HG03095 (cell line): ENCODE measurements around the gene APOC3.

Experiments used
- ATAC-seq: cut with Tn5 transposase; IDR thresholded peaks from one replicate; pipeline ENCODE4 v1.9.1; 2021; ENCODE audit warnings: moderate library complexity; ENCODE audit not compliant: unreplicated experiment

Gene APOC3

DNA sequence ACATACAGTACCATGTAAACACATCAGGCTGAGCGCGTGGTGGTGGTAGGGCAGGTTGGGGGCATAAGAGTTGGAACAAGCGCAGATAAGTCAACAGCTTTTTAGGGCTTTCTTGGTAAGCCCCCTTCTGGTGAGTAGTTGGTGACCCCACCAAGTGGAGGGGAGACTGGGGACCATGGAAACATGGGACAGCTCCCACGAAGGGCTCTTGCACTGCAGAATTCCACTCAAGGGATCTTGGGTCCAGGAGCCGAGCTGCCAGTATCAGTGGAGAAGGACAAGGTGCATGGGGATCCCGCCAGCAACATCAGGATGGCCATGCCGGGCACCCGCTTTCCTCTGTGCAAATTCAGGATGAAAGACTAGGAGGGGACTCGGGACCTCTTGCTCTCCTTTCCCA lies 14.0 kb downstream of the APOC3 start:
- ATAC-seq: no peak

GRCh38 chr11:116844722-116845121 lies 15.0 kb downstream of the APOC3 start:
- ATAC-seq: no peak

DNA sequence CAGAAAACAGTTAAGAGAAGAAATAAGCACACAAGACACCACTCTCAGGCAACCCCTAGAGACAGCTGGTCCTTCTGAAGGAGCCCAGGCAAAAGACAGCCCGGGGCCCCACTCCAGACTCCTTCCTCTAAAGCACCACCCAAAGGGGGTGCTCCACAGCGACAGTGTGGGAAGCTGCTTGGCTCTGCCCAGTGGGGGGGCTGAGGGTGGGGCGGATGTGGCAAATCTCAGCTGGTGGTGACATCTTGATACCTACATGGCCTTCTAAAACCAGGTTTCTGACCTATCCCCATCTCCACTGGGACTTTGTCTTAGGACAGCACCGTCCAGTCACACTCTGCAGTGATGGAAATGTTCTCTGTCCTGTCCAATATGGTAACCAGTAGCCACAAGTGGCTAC lies 17.9 kb downstream of the APOC3 start:
- no peak for ATAC-seq

GRCh38 chr11:116849060-116849459 lies 19.4 kb downstream of the APOC3 start:
- ATAC-seq: no peak

GRCh38 chr11:116849486-116849885 lies 19.8 kb downstream of the APOC3 start:
- ATAC-seq: no peak

DNA sequence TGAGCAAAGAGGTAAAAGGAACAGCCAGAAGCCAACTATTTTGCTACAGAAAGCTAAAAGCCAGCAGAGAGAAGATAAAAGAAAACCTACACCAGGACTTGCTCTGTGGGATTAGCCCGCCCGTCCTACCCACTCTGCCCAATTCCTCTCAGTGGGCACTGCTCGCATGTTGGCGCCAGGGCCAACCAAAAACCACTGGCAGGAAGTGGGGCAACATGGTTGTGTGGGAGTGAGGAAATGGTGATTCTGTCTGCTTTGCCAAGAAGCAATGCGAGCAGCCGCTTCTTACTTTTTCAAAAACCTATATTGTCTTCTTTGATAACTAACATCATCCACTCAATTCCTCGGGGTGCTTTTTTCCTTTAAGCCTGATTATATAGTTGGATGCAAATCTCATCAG lies 21.9 kb downstream of the APOC3 start:
- no peak for ATAC-seq

- ATAC-seq: no peak
Measured at GRCh38 chr11:116852261-116853031, 22.7 kb downstream of the APOC3 start.

DNA sequence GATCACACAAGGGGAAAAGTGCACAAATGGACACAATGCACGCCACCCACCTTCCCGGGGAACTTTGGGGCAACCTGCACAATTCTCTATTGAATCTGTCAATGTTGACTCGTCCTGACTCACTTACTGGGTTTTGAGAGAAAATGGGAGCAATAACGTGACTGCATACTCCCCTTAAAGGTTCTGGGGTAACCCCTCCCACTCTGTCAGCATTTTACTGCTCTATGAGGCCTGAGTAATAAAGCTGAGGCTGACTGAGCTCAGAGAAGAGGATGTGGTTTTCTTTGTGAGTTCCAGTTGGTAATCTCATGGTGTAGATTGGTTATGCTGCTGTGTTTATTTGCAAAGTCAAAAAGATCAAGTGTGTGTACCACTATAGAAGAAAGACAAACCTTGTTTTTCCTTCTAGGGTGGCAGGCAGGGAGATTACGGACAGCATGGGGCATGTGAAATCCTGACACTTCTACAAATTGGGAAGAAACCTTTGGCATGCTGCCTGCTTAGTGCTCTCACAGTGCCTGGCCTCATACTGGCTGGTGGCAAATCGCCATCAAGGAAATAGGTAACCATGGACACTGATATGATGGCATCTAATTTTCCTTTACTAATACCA lies 23.9 kb downstream of the APOC3 start:
- peak; percentile 95 for ATAC-seq

DNA sequence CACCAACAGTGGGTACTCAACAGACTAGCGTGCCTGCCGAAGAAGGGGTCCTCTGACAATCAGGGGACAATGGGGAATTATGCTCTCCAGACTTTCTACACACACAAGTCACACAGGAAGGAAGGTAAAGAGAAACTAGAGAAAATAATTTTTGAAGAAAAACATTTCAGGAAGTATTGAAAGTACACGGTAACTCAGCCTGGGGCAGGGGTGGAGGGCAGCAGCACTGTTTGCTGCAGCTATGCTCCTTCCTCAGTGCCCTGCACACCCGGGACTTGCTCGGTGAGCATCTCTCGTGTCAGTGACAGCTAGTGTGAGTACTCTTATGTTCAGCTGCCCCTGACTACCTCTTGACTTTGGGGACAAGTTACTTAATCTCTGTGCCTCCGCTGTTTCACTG lies 25.7 kb downstream of the APOC3 start:
- ATAC-seq: no peak

- ATAC-seq: no peak
Measured at GRCh38 chr11:116856423-116856822, 26.7 kb downstream of the APOC3 start.

- ATAC-seq: no peak
Measured at GRCh38 chr11:116857316-116857715, 27.6 kb downstream of the APOC3 start.

DNA sequence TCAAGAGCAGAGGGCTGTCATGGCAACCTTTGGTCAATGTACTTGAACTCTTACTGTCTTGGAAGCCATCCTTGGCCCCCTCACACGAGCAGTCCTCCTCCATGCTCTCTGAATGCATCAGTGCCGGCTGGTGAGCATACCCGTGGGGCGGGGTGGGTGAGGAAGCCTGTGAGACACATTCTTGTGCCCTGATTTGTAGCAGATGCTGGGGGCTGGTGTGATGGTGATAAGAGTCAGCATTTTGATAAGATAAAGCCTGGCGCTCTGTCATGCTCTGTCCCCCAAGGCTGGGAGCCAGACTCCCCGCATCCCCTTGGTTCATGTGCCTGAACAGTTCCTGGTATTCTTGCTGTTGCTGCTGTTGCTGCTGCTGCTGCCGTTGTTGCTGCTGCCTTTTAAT lies 28.2 kb downstream of the APOC3 start:
- ATAC-seq: no peak

DNA sequence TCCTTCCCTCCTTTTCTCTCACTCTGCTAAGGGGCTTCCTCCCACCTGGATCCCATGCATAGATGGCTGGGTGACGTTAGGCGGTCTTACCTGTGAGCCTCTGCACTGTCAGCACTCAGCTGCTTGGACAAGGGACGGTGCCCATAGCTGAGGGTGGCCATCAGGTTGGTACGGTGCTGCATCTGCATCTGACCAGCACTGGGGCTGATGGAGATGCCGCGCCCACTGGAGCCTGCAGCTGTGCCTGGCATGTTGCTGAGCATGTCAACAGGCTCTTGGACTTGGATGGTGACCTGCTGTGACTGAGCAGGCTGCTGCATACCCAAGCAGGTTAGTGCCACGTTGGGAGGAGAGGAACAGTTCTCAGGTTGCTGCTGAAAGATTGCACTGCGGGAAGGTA lies 29.5 kb downstream of the APOC3 start:
- ATAC-seq: no peak

GRCh38 chr11:116860303-116860702 lies 30.6 kb downstream of the APOC3 start:
- ATAC-seq: no peak

GRCh38 chr11:116861539-116861938 lies 31.8 kb downstream of the APOC3 start:
- no peak for ATAC-seq

DNA sequence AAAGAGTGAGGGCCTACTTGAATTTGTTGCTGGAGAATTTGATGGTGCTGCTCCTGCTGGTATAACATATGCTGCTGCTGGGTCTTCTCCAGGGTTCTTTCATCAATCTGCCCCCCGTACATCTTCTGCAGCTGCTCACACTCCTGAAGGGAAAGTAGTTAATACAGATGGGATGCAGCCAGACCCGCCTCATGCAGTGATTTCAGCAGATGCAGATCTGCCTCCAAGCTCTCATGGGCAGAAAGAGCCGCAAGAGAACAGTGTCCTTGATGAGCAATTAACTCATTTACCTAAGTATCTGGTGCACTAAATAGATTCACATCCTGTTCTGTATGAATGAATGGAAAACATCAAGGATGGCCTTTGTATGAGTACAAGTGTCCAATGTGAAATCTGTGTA lies 32.5 kb downstream of the APOC3 start:
- ATAC-seq: no peak

- ATAC-seq: no peak
Measured at GRCh38 chr11:116862951-116863350, 33.2 kb downstream of the APOC3 start.

GRCh38 chr11:116864531-116864930 lies 34.8 kb downstream of the APOC3 start:
- ATAC-seq: no peak

DNA sequence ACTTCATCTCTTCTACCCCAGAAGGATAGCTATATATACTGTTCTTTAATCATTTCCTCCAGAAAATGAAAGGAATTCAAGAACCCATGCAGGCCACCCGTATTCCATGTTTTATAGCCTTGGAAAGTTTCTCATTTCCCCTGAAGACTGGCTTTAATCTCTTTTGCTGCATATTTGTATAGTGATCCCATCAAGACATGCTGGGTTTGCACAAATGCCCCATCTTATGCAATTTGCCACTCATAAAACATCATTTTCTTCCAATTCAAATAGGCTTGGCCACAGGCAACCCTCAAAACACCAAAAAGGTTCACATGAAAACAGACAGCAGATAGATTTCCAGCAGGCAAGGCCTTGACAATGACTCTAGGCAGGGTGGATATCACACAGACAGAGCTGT lies 36.0 kb downstream of the APOC3 start:
- ATAC-seq: no peak

- ATAC-seq: no peak
Measured at GRCh38 chr11:116866804-116867455, 37.2 kb downstream of the APOC3 start.

- ATAC-seq: no peak
Measured at GRCh38 chr11:116867619-116868018, 37.9 kb downstream of the APOC3 start.

- no peak for ATAC-seq
Measured at GRCh38 chr11:116868066-116868465, 38.4 kb downstream of the APOC3 start.
